ENCODE data around the gene CASP7. TPM values are rescaled to one million over a fixed set of nuclear protein-coding genes. Genes with fewer than 3 reads are reported as not detected.
"Not testable (repeated sequence)": the region's sequence is repeated elsewhere in the genome, so short reads cannot be mapped to it uniquely, and the experiment has no call there.

CASP7 gene
- total RNA-seq, 4 donors from 2014 or later, result 10.2 to 15.7 (median 11.6) TPM

- intact Hi-C loops (cut with DNase I), result no loop called here
- 68% methylated on average over 3 of the region's 3 CpGs for WGBS
These were observed 31.9 kb upstream of the CASP7 start for GRCh38 chr10:113647812-113648211.

DNA sequence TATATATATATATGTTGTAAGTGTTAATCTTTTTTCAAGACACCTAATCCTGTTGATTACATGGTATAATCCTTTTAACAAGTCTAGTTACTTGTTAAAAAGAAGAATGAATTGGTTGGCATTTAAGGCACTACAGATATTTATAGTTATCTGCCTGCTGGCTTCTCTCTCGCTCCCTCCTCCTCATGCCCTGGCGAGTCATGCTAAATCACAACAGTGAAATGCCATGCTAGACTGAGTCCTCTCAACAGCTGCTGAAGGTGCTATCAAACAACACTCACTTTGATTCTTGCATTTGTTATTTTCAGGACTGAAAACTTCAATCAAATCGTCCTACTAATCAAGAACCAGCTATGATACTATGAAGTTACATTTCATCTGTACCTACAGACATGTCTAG is 31.2 kb upstream of the CASP7 start:
- Histone ChIP-seq H3K4me3 (no peak overlapping the region), H3K27me3 (no peaks in the 10 kb centered on the region), H3K27ac (replicated peaks in 1 of 4) (peak overlapping the region in 1 of 4 donors; percentile 50), H3K4me1 (peaks cover 0 to 37% (median 13%) of the 10 kb centered on the region in 4 donors), H3K9me3 (no peaks in the 10 kb centered on the region), H3K36me3 (peaks cover 0 to 44% (median 0%) of the 10 kb centered on the region in 4 donors)
- intact Hi-C loops (cut with DNase I), result no loop called here
- WGBS, result 36% methylated on average over 3 of the region's 3 CpGs
- DNase-seq (ENCODE audit: extremely low spot score), result no peak
- TF ChIP-seq, protein P1, sequence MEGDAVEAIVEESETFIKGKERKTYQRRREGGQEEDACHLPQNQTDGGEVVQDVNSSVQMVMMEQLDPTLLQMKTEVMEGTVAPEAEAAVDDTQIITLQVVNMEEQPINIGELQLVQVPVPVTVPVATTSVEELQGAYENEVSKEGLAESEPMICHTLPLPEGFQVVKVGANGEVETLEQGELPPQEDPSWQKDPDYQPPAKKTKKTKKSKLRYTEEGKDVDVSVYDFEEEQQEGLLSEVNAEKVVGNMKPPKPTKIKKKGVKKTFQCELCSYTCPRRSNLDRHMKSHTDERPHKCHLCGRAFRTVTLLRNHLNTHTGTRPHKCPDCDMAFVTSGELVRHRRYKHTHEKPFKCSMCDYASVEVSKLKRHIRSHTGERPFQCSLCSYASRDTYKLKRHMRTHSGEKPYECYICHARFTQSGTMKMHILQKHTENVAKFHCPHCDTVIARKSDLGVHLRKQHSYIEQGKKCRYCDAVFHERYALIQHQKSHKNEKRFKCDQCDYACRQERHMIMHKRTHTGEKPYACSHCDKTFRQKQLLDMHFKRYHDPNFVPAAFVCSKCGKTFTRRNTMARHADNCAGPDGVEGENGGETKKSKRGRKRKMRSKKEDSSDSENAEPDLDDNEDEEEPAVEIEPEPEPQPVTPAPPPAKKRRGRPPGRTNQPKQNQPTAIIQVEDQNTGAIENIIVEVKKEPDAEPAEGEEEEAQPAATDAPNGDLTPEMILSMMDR (IDR thresholded peaks at IDR 0.05), result no peak
- TF ChIP-seq POLR2A (IDR thresholded peaks at IDR 0.05; ENCODE audit: low read depth), result no peak
- TF ChIP-seq POLR2AphosphoS5 (IDR thresholded peaks at IDR 0.05), result no peak
- TF ChIP-seq EP300 (IDR thresholded peaks at IDR 0.05), result no peak

More at GRCh38 chr10:113647812-113648211, 31.9 kb upstream of the CASP7 start:
- H3K27me3 ChIP-seq, result no peaks in the 10 kb centered on the region
- no peaks in the 10 kb centered on the region for H3K9me3 ChIP-seq
- DNase-seq (ENCODE audit: extremely low spot score), result no peak
- H3K36me3 ChIP-seq, result peaks cover 0 to 37% (median 0%) of the 10 kb centered on the region in 4 donors
- peaks cover 0 to 37% (median 16%) of the 10 kb centered on the region in 4 donors for H3K4me1 ChIP-seq
- TF ChIP-seq, protein P1 (IDR thresholded peaks at IDR 0.05), result no peak
- TF ChIP-seq POLR2A (IDR thresholded peaks at IDR 0.05; ENCODE audit: low read depth) (no peak), POLR2AphosphoS5 (IDR thresholded peaks at IDR 0.05) (no peak), EP300 (IDR thresholded peaks at IDR 0.05) (no peak)
- peak overlapping the region in 1 of 4 donors; percentile 50 for H3K27ac ChIP-seq (replicated peaks in 1 of 4)
- H3K4me3 ChIP-seq, result no peak overlapping the region

- H3K27me3 ChIP-seq, result no peaks in the 10 kb centered on the region
- TF ChIP-seq POLR2A (IDR thresholded peaks at IDR 0.05; ENCODE audit: low read depth) (no peak), POLR2AphosphoS5 (IDR thresholded peaks at IDR 0.05) (no peak), EP300 (IDR thresholded peaks at IDR 0.05) (no peak)
- TF ChIP-seq, protein P1 (IDR thresholded peaks at IDR 0.05), result no peak
- H3K9me3 ChIP-seq, result no peaks in the 10 kb centered on the region
- no peak overlapping the region for H3K27ac ChIP-seq (replicated peaks in 1 of 4)
- no peak overlapping the region for H3K4me3 ChIP-seq
- peaks cover 0 to 58% (median 0%) of the 10 kb centered on the region in 4 donors for H3K36me3 ChIP-seq
- WGBS, result 95% methylated on average over 2 of the region's 2 CpGs
- peaks cover 0 to 25% (median 8%) of the 10 kb centered on the region in 4 donors for H3K4me1 ChIP-seq
- intact Hi-C loops (cut with DNase I), result no loop called here
- DNase-seq (ENCODE audit: extremely low spot score), result no peak
These were observed 29.5 kb upstream of the CASP7 start for GRCh38 chr10:113650172-113650571.

DNA sequence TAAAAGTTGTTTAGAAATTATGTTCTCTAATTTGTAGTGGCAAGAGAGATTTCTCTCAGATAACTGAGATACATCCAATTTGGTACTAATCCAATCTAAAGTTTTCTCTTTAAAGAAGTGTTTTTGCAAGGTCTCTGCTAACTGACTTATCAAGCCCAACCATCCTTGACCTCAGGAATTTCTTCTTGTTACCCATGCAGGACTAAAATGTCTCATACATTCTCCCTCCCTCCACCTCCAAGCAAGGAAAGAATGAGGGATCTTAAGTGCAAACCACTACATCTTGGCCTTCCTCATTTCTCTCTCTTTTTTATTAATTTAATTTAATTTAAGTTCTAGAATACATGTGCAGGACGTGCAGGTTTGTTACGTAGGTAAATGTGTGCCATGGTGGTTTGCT is 28.7 kb upstream of the CASP7 start:
- intact Hi-C loops (cut with DNase I), result no loop called here
- WGBS, result 92% methylated on average over 2 of the region's 2 CpGs
- TF ChIP-seq, protein P1 (IDR thresholded peaks at IDR 0.05), result no peak
- TF ChIP-seq POLR2AphosphoS5 (IDR thresholded peaks at IDR 0.05), result no peak
- no peak for TF ChIP-seq EP300 (IDR thresholded peaks at IDR 0.05)
- no peak for TF ChIP-seq POLR2A (IDR thresholded peaks at IDR 0.05; ENCODE audit: low read depth)

DNA sequence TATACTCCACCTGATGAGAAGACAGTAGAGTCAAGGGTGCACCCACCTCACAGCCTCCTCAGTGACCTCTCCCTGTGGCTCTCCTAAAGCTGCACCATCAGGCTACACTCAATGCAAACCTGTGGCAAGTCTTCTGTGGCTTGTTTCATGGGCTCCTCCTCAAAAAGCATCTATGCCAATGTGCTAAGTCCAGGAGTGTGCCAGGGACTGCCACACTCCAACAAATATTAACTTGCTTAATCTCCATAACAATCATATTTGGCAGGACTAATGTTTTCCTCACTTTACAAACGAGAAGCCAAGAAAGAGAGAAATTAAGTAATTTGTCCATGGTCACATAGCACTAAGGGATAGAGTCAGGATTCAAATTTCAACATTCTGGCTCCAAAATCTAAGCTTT is 27.8 kb upstream of the CASP7 start:
- no peak for DNase-seq (ENCODE audit: extremely low spot score)
- Histone ChIP-seq H3K4me3 (no peak overlapping the region), H3K4me1 (peaks cover 0 to 14% (median 7%) of the 10 kb centered on the region in 4 donors), H3K27ac (replicated peaks in 1 of 4) (no peak overlapping the region), H3K9me3 (no peaks in the 10 kb centered on the region), H3K27me3 (no peaks in the 10 kb centered on the region), H3K36me3 (peaks cover 0 to 73% (median 0%) of the 10 kb centered on the region in 4 donors)
- TF ChIP-seq POLR2A (IDR thresholded peaks at IDR 0.05; ENCODE audit: low read depth) (no peak), EP300 (IDR thresholded peaks at IDR 0.05) (no peak), POLR2AphosphoS5 (IDR thresholded peaks at IDR 0.05) (no peak)
- TF ChIP-seq, protein P1 (IDR thresholded peaks at IDR 0.05), result no peak
- 73% methylated on average over 1 of the region's 1 CpG for WGBS
- intact Hi-C loops (cut with DNase I), result no loop called here

More for the DNA sequence above, 28.7 kb upstream of the CASP7 start:
- H3K4me1 ChIP-seq, result peaks cover 0 to 18% (median 8%) of the 10 kb centered on the region in 4 donors
- H3K27me3 ChIP-seq, result no peaks in the 10 kb centered on the region
- H3K27ac ChIP-seq (replicated peaks in 1 of 4), result no peak overlapping the region
- no peaks in the 10 kb centered on the region for H3K9me3 ChIP-seq
- H3K4me3 ChIP-seq, result no peak overlapping the region
- H3K36me3 ChIP-seq, result peaks cover 0 to 66% (median 0%) of the 10 kb centered on the region in 4 donors
- DNase-seq (ENCODE audit: extremely low spot score), result no peak

GRCh38 chr10:113652456-113652855 is 27.3 kb upstream of the CASP7 start:
- intact Hi-C loops (cut with DNase I); H3K27me3 ChIP-seq; H3K4me3 ChIP-seq; DNase-seq (ENCODE audit: extremely low spot score); H3K27ac ChIP-seq (replicated peaks in 1 of 4); H3K9me3 ChIP-seq: not testable (repeated sequence)
- Histone ChIP-seq H3K36me3 (peaks cover 0 to 79% (median 0%) of the 10 kb centered on the region in 4 donors), H3K4me1 (peaks cover 0 to 13% (median 8%) of the 10 kb centered on the region in 4 donors)
- 99% methylated on average over 3 of the region's 3 CpGs for WGBS
